GM18870 (cell line): ENCODE data around the gene GRK5.

ENCODE experiments used
- ATAC-seq: cut with Tn5 transposase; IDR thresholded peaks from one replicate; pipeline ENCODE4 v1.9.1; 2021; ENCODE audit warnings: moderate library complexity; ENCODE audit not compliant: unreplicated experiment

GRK5 gene

GRCh38 chr10:119496273-119496672, 288.9 kb downstream of the GRK5 start:
- peak; percentile 77 for ATAC-seq

GRCh38 chr10:119497243-119497642, 289.9 kb downstream of the GRK5 start:
- ATAC-seq: no peak

- no peak for ATAC-seq
Measured at GRCh38 chr10:119498889-119499676, 291.7 kb downstream of the GRK5 start.

GRCh38 chr10:119499677-119500002, 292.3 kb downstream of the GRK5 start:
- ATAC-seq: no peak

GRCh38 chr10:119500123-119500795, 292.9 kb downstream of the GRK5 start:
- ATAC-seq: no peak

GRCh38 chr10:119500821-119501220, 293.4 kb downstream of the GRK5 start:
- ATAC-seq: no peak

GRCh38 chr10:119501690-119502089, 294.3 kb downstream of the GRK5 start:
- ATAC-seq: no peak

- peak; percentile 61 for ATAC-seq
Measured at GRCh38 chr10:119502209-119502608, 294.8 kb downstream of the GRK5 start.

GRCh38 chr10:119502618-119503155, 295.3 kb downstream of the GRK5 start:
- ATAC-seq: no peak

GRCh38 chr10:119503821-119504220, 296.4 kb downstream of the GRK5 start:
- no peak for ATAC-seq

GRCh38 chr10:119504651-119505050, 297.3 kb downstream of the GRK5 start:
- no peak for ATAC-seq

- ATAC-seq: no peak
Measured at GRCh38 chr10:119505131-119505551, 297.8 kb downstream of the GRK5 start.
